Measurements from ENCODE around the gene ARL5C. TPM values are rescaled to one million over a fixed set of nuclear protein-coding genes. Genes with fewer than 3 reads are reported as not detected.
A peak's percentile ranks its signal among the peaks of the same experiment; 100 is the strongest.

The ARL5C gene
- polyA plus RNA-seq, 1 donor (not counting 4 experiments of a cell fraction or from before 2014, with no cell fraction given), result not detected

- peaks cover 41% of the 10 kb centered on the region for H3K79me2 ChIP-seq (ENCODE audit: control insufficient read depth, insufficient read depth, low read length)
- H3K4me1 ChIP-seq (ENCODE audit: control insufficient read depth, extremely low read depth, insufficient read depth, low read length), result peaks cover 26% of the 10 kb centered on the region
- H3K9ac ChIP-seq (ENCODE audit: control insufficient read depth, extremely low read depth, insufficient read depth, low read length), result peak within 1 kb of the TSS; percentile 100
- H3K36me3 ChIP-seq (ENCODE audit: control insufficient read depth in 2 of 2, extremely low read depth in 1 of 2, insufficient read depth in 2 of 2, low read length in 2 of 2), result peaks cover 22 to 31% of the 10 kb centered on the region in 2 experiments
- H3K4me3 ChIP-seq (ENCODE audit: control insufficient read depth in 2 of 3, extremely low read depth in 1 of 3, insufficient read depth in 2 of 3, low read depth in 1 of 3, low read length in 3 of 3), result peak within 1 kb of the TSS; percentile 87 to 93 (median 92)
- TF ChIP-seq CTCF (optimal IDR thresholded peaks at IDR 0.05 in 1 of 3, IDR thresholded peaks at IDR 0.05 in 1 of 3, conservative IDR thresholded peaks at IDR 0.05 in 1 of 3; ENCODE audit: extremely low read depth in 1 of 3, insufficient read depth in 2 of 3, low read length in 3 of 3), result no peak
- no peak for TF ChIP-seq EZH2 (IDR thresholded peaks at IDR 0.05; ENCODE audit: low read length)
- dilution Hi-C loops (cut with MboI; ENCODE audit: extremely low pct_ligation_motif_present, low sequenced_read_pairs), result no loop called here
- H3K9me1 ChIP-seq (ENCODE audit: control insufficient read depth, extremely low read depth, insufficient read depth, low read length), result no peaks in the 10 kb centered on the region
- peaks cover 14% of the 10 kb centered on the region for H4K20me1 ChIP-seq (ENCODE audit: control insufficient read depth, extremely low read depth, insufficient read depth, low read length)
- peak within 1 kb of the TSS; percentile 100 for H3K27ac ChIP-seq (ENCODE audit: control insufficient read depth, insufficient read depth, low read length)
- DNase-seq (ENCODE audit: low read depth, low spot score) (peak; percentile 32), FAIRE-seq (no peak)
- peak within 1 kb of the TSS; percentile 100 for H2AFZ ChIP-seq (ENCODE audit: control insufficient read depth, low read length)
- H3K27me3 ChIP-seq (ENCODE audit: control insufficient read depth, extremely low read depth, insufficient read depth, low read length), result no peaks in the 10 kb centered on the region
- no peaks in the 10 kb centered on the region for H3K9me3 ChIP-seq (ENCODE audit: control insufficient read depth, low read depth, low read length)
- H3K4me2 ChIP-seq (ENCODE audit: control insufficient read depth, extremely low read depth, insufficient read depth, low read depth, low read length), result peak within 1 kb of the TSS; percentile 99
Observed at GRCh38 chr17:39200070-39200879, 34.3 kb upstream of the ARL5C start, which contains the start of gene RPL19. TSS of gene RPL19 (plus strand) at chr17:39200283. CDS start at chr17:39200345, 62 bp downstream.

DNA sequence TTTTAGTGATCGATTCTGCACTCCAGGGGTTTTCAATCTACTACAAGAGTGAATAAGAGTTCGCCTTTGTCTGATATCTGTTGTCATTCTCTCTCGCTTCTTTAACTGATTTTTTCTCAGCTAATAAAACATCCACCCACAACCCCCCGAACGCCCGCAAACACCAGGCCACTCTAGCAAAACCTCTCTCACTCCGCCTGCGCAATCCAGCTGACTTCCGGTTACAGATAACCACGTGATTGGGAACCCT is 33.8 kb upstream of the ARL5C start:
- Histone ChIP-seq H3K9me3 (ENCODE audit: control insufficient read depth, low read depth, low read length) (no peaks in the 10 kb centered on the region), H3K9me1 (ENCODE audit: control insufficient read depth, extremely low read depth, insufficient read depth, low read length) (no peaks in the 10 kb centered on the region), H2AFZ (ENCODE audit: control insufficient read depth, low read length) (peak overlapping the region; percentile 100), H3K4me1 (ENCODE audit: control insufficient read depth, extremely low read depth, insufficient read depth, low read length) (peaks cover 26% of the 10 kb centered on the region), H3K79me2 (ENCODE audit: control insufficient read depth, insufficient read depth, low read length) (peaks cover 41% of the 10 kb centered on the region), H3K4me2 (ENCODE audit: control insufficient read depth, extremely low read depth, insufficient read depth, low read depth, low read length) (peak overlapping the region; percentile 99), H4K20me1 (ENCODE audit: control insufficient read depth, extremely low read depth, insufficient read depth, low read length) (peaks cover 14% of the 10 kb centered on the region), H3K27ac (ENCODE audit: control insufficient read depth, insufficient read depth, low read length) (peak overlapping the region; percentile 100), H3K9ac (ENCODE audit: control insufficient read depth, extremely low read depth, insufficient read depth, low read length) (peak overlapping the region; percentile 100), H3K36me3 (ENCODE audit: control insufficient read depth in 2 of 2, extremely low read depth in 1 of 2, insufficient read depth in 2 of 2, low read length in 2 of 2) (peaks cover 20 to 27% of the 10 kb centered on the region in 2 experiments), H3K27me3 (ENCODE audit: control insufficient read depth, extremely low read depth, insufficient read depth, low read length) (no peaks in the 10 kb centered on the region), H3K4me3 (ENCODE audit: control insufficient read depth in 2 of 3, extremely low read depth in 1 of 3, insufficient read depth in 2 of 3, low read depth in 1 of 3, low read length in 3 of 3) (peak overlapping the region; percentile 87 to 93 (median 92))
- no peak for TF ChIP-seq CTCF (optimal IDR thresholded peaks at IDR 0.05 in 1 of 3, IDR thresholded peaks at IDR 0.05 in 1 of 3, conservative IDR thresholded peaks at IDR 0.05 in 1 of 3; ENCODE audit: extremely low read depth in 1 of 3, insufficient read depth in 2 of 3, low read length in 3 of 3)
- no peak for TF ChIP-seq EZH2 (IDR thresholded peaks at IDR 0.05; ENCODE audit: low read length)
- FAIRE-seq (peak; percentile 60), DNase-seq (ENCODE audit: low read depth, low spot score) (peak; percentile 80)
- dilution Hi-C loops (cut with MboI; ENCODE audit: extremely low pct_ligation_motif_present, low sequenced_read_pairs), result no loop called here
